TTC549 (cell line): ENCODE data around the gene GARNL3.

ENCODE experiments used
- FAIRE-seq: peaks from 2 replicates; lab custom pipeline; 2012; peaks lifted over from hg19 to GRCh38; lab: Jason Lieb, UNC

The GARNL3 gene

GRCh38 chr9:127388037-127388855 is 123.7 kb downstream of the GARNL3 start:
- peak; percentile 7 for FAIRE-seq

- FAIRE-seq = no peak
Measured at GRCh38 chr9:127388856-127389238, 124.3 kb downstream of the GARNL3 start.

GRCh38 chr9:127389381-127390247 is 125.0 kb downstream of the GARNL3 start:
- FAIRE-seq = no peak

GRCh38 chr9:127390248-127390545 is 125.6 kb downstream of the GARNL3 start:
- no peak for FAIRE-seq

GRCh38 chr9:127390563-127390962 is 126.0 kb downstream of the GARNL3 start:
- FAIRE-seq = no peak

- no peak for FAIRE-seq
Measured at GRCh38 chr9:127392166-127392565, 127.6 kb downstream of the GARNL3 start.

GRCh38 chr9:127392976-127393375 is 128.4 kb downstream of the GARNL3 start:
- no peak for FAIRE-seq

- FAIRE-seq = no peak
Measured at GRCh38 chr9:127393645-127394044, 129.1 kb downstream of the GARNL3 start.

- FAIRE-seq = no peak
Measured at GRCh38 chr9:127395497-127396252, 131.1 kb downstream of the GARNL3 start.

GRCh38 chr9:127396253-127396807 is 131.8 kb downstream of the GARNL3 start:
- FAIRE-seq = no peak

- FAIRE-seq = peak; percentile 99
Measured at GRCh38 chr9:127396808-127397645, 132.5 kb downstream of the GARNL3 start, which contains the start of gene SLC2A8. SLC2A8 (plus strand) TSS chr9:127397169; CDS start chr9:127397231, 62 bp downstream.

- FAIRE-seq = no peak
Measured at GRCh38 chr9:127397646-127398274, 133.2 kb downstream of the GARNL3 start.

GRCh38 chr9:127398275-127398647 is 133.7 kb downstream of the GARNL3 start:
- no peak for FAIRE-seq

GRCh38 chr9:127398715-127399400 is 134.3 kb downstream of the GARNL3 start:
- no peak for FAIRE-seq

- FAIRE-seq = no peak
Measured at GRCh38 chr9:127399736-127400269, 135.2 kb downstream of the GARNL3 start.

GRCh38 chr9:127402401-127403090 is 138.0 kb downstream of the GARNL3 start:
- FAIRE-seq = no peak

- FAIRE-seq = no peak
Measured at GRCh38 chr9:127403507-127404192, 139.1 kb downstream of the GARNL3 start.

- FAIRE-seq = no peak
Measured at GRCh38 chr9:127404631-127405030, 140.1 kb downstream of the GARNL3 start.
